PFSK-1 (cell line): ENCODE results near the gene LRRC42.

ENCODE experiments used
- POLR2AphosphoS5 ChIP-seq: IDR thresholded peaks from 2 replicates; pipeline ENCODE4 v1.6.1; 2012; ENCODE audit warnings: low read depth, mild to moderate bottlenecking, control low read depth, low read length, moderate library complexity
- REST ChIP-seq, 2 experiments: IDR thresholded peaks; 2 replicates each; pipeline versions ENCODE4 v1.6.1 to v1.8.0; 2011 to 2012; ENCODE audit warnings: low read depth in 2 of 2, low read length in 2 of 2, control low read depth in 1 of 2, inconsistent platforms in 1 of 2, mild to moderate bottlenecking in 1 of 2, moderate library complexity in 1 of 2; ENCODE audit not compliant: insufficient read depth in 1 of 2
- SIN3A ChIP-seq: IDR thresholded peaks from 2 replicates; pipeline ENCODE4 v1.6.1; 2012; ENCODE audit warnings: mild to moderate bottlenecking, low read length, moderate library complexity, borderline replicate concordance; ENCODE audit not compliant: insufficient read depth
- TAF1 ChIP-seq: IDR thresholded peaks from 2 replicates; pipeline ENCODE4 v1.6.1; 2012; ENCODE audit warnings: low read length, control low read depth, borderline replicate concordance; ENCODE audit not compliant: insufficient read depth

- TF ChIP-seq SIN3A (no peak), POLR2AphosphoS5 (no peak), TAF1 (no peak), REST (IDR thresholded peaks at IDR 0.05; ENCODE audit: insufficient read depth in 1 of 2, low read depth in 2 of 2, low read length in 2 of 2) (no peak)
Measured at GRCh38 chr1:53968125-53968513, 22.0 kb downstream of the LRRC42 start.
